ENCODE data around the gene ADO. TPM values are rescaled to one million over a fixed set of nuclear protein-coding genes. Genes with fewer than 3 reads are reported as not detected.
A peak's percentile ranks its signal among the peaks of the same experiment; 100 is the strongest.

Gene ADO
- total RNA-seq, 1 donor from 2014 or later, result 10.3 TPM

DNA sequence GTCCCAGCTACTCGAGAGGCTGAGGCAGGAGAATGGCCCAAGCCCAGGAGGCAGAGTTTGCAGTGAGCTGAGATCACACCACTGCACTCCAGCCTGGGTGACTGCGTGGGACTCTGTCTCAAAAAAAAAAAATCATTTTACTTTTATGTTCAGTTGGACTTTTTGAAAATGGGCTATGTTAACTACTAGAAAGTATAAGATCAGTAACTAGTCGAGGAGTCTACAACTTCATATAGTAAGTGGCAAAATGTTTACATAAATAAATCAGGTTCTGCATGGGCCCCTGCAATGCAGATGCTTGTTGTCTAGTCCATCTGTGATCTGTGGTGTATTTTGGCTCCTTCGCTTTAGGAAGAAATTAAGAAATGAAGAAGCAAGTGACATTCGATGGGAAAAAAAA is 12.3 kb upstream of the ADO start:
- DNase-seq (ENCODE audit: low read depth in 2 of 2), result no peak

- DNase-seq (ENCODE audit: low read depth in 2 of 2), result no peak
Measured at GRCh38 chr10:62794306-62794705, 10.2 kb upstream of the ADO start.

- DNase-seq (ENCODE audit: low read depth in 2 of 2), result no peak
Measured at GRCh38 chr10:62795100-62795499, 9.4 kb upstream of the ADO start.

DNA sequence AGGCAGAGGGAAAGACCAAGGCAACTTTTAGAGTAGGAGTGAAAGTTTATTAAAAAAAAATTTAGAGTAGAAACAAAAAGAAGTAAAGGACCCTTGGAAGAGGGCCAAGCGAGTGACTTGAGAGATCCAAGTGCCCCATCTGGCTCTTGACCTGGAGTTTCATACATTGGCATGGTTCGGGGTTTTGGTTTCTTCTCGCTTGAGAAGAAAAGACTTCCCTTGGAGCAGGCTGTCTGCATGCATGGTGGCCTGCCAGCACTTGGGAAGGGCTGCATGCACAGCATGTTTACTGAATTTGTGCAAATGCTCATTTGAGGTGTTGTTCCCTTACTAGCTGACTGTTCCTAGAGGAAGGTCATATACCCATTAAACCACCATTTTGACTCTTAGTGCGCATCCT is 8.8 kb upstream of the ADO start:
- no peak for DNase-seq (ENCODE audit: low read depth in 2 of 2)

- no peak for DNase-seq (ENCODE audit: low read depth in 2 of 2)
Measured at GRCh38 chr10:62796896-62797295, 7.6 kb upstream of the ADO start.

DNA sequence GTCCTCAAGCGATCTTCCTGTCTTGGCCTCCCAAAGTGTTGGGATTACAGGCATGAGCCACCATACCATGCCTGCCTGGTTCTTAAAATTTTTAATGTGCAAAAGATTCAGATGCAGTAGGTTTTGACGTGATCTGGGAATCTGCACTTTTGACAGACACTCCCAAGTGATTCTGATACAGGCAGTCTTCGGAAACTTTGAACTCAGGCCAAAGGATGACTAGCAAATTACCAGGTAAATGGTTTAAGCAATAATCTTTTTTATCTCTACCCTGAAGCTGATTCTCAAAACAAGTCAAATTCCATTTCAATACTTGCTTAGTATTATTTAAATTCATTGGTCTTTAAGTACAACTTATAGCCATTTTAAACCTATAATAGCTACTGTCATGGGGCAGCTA is 2.6 kb upstream of the ADO start:
- no peak for DNase-seq (ENCODE audit: low read depth in 2 of 2)

DNA sequence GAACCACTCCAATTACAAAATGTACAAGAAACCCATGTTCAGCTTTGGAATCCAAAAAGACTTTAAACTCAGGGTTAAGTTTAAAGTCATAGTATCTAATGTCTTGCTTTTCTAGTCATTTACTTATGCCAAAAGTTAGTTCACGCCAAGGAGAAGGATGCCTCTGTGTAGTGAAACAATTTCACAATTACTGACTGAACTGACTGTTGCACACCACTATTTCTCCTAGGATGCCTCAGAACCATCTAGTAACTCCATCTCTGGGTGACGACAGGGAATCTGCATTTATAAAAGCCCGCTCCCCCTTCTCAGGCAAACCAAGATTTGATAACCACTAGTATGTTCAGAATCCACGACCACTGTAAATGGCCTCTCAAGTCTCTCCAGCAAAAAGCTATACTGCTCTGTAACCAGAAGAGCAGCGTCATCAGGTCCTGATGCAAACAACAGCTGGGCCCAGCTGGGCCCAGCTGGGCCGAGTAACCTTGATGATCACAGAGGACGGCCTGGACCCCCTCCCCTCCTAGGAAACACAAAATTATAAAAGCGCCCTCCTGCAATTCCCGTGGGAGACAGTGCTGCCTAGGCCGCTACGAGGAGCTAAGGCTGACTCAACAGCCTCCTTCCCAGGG is 680 bp upstream of the ADO start:
- DNase-seq (ENCODE audit: low read depth in 2 of 2), result no peak

- DNase-seq (ENCODE audit: low read depth in 2 of 2), result peak in 1 of 2 donors; percentile 54
Measured at GRCh38 chr10:62805231-62806099, 945 bp downstream of the ADO start.

DNA sequence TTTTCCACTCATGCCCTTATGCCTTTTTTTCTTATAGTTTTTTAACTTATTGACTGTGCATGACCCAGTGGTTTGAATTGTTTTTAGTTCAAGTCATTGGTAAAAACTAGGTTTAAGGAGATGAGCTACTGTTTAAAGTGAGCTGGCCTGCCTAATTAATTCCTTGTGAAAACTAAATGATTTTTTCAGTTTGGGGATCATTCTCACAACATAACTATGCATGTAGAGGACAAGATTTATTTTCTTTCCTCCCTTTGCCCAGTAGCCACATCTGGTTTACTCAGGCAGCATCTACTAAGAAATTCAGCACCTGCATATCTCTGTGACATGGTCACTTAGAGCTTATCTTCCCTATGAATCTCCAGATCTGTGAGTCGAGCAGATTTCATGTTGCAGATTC is 1.7 kb downstream of the ADO start:
- no peak for DNase-seq (ENCODE audit: low read depth in 2 of 2)

DNA sequence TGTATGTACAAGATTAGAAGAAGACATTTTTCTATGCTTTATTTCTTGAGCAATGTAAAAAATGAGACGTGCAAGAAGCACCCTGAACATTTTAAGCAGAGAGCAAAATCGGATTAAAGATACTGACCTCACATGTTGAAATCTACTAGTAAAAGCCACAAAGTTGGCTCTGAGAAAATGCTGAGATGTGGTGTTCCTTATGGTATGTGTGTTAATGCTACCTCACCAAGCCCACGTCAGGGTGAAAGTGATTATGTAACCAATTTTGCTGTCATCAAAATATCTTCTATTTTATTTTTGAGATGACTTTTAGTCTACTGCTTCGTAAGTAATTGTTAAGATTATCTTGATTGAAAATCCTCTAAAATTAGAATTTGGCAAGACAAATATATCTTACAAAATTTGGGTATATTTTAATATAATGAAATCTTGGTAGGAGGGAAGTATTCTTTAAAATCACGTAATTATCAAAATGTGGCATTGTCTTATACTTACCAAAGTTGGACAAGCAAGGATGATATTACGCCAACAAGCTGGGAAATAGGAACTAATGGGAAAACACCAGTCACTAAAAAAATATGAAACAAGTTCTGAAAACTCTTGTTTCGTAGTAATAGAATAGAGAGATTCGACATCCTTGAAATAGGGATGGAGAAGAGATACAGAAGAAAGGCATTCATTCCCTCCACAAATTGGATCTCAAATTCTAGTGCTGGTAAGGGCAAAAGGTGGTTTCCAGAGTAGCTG is 5.8 kb downstream of the ADO start:
- DNase-seq (ENCODE audit: low read depth in 2 of 2), result no peak

GRCh38 chr10:62811159-62811875 is 6.8 kb downstream of the ADO start:
- no peak for DNase-seq (ENCODE audit: low read depth in 2 of 2)

DNA sequence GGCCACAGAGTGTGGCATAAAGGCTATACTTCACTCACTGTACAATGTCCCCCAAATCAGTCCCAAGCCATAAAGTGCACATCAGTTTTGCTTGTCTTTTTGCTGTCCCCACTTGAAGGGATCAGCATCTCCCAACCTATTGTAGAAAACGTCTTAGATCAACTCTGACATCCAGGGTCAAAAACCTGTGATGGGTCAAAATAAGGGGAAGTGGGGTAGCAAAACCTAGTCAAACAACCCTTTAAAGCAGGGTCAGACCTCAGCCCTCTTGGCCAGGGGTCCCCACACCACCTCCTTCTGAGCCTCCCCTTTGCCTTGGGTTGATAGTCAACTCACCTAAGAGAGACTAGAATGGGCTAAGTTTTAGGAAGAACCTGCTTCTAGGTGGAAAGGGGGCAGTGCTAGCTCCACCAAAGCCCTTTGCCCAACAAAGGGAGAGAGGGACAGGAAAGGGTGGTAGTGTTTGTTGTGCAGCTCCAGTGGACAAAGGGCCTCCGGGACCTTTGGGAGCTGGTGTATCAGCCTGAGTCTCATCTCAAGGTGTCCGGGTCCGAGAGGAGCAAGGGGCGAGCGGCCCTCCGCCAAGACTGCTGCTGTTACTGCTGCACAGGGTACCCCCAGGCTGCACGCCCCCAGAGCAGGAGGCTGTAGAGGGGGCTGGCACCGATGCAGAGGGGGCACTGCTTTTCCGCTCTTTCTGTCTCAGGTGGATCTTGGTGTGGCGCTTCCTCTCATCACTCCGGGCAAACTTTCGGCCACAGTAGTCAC is 8.3 kb downstream of the ADO start:
- no peak for DNase-seq (ENCODE audit: low read depth in 2 of 2)

DNA sequence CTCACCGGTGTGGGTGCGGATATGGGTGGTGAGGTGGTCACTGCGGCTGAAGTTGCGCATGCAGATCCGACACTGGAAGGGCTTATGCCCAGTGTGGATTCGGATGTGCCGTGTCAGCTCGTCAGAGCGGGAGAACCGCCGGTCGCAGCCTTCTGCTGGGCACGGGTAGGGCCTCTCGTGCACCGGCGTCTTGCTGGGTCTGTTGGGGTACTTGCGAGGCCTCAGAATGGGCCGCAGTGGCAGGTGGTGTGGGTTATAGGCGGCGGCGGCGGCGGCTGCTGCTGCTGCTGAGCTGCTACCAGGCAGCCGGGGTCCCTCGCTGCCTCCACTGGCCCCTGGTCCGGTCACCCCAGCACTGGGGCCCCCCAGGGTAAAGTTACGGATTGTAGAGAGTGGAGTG is 8.9 kb downstream of the ADO start:
- DNase-seq (ENCODE audit: low read depth in 2 of 2), result no peak

- DNase-seq (ENCODE audit: low read depth in 2 of 2), result no peak
Measured at GRCh38 chr10:62813981-62814380, 9.5 kb downstream of the ADO start.

GRCh38 chr10:62814756-62815380 is 10.3 kb downstream of the ADO start:
- DNase-seq (ENCODE audit: low read depth in 2 of 2), result no peak

GRCh38 chr10:62815381-62816075 is 11.0 kb downstream of the ADO start:
- DNase-seq (ENCODE audit: low read depth in 2 of 2), result peak in 1 of 2 donors; percentile 16

GRCh38 chr10:62816076-62816330 is 11.5 kb downstream of the ADO start:
- DNase-seq (ENCODE audit: low read depth in 2 of 2), result no peak

- DNase-seq (ENCODE audit: low read depth in 2 of 2), result peak; percentile 93 to 97
Measured at GRCh38 chr10:62816331-62817120, 12.0 kb downstream of the ADO start, which contains the start of gene EGR2. Gene EGR2, minus strand, starts transcription at chr10:62816366. Its CDS starts 337 bp downstream, at chr10:62816029.

DNA sequence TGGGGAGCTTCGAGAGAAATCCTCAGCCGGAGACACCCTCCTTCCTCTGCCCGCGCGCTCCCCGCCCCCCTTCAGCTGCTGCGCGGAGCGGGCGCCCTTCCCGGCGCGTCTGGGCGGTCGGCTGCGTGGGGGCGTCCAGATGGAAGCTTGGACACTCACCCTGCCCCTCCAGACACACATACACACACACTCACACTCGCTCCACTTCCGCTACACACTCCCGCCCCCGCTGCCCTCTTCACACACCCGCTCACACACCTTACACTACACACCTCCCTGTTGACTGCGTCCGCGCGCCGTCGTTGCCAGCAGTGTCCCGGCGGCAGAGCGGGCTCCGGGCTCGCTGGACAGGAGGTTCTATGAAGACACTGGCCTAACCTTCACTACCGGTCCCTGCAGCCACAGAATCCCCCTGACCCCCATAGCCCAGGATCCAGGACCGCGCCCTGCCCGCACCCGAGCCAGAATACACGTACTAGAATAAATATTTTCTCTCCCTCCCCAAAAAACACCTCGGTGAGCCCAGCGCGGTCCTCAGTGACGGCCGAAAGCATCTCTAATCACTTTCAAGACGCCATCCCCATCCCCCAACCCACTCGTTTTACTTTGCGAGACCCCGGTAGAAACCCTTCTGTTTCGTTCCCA is 12.7 kb downstream of the ADO start:
- DNase-seq (ENCODE audit: low read depth in 2 of 2), result peak in 1 of 2 donors; percentile 35
